GM19463 (cell line): ENCODE results near the gene JKAMP.

Experiments
- ATAC-seq: cut with Tn5 transposase; IDR thresholded peaks from one replicate; pipeline ENCODE4 v1.9.1; 2021; ENCODE audit warnings: mild to moderate bottlenecking, moderate library complexity; ENCODE audit not compliant: unreplicated experiment

The JKAMP gene

GRCh38 chr14:59481407-59481806 is 2.9 kb upstream of the JKAMP start:
- no peak for ATAC-seq

GRCh38 chr14:59481871-59482540 is 2.3 kb upstream of the JKAMP start:
- no peak for ATAC-seq

- no peak for ATAC-seq
These were observed 1.6 kb upstream of the JKAMP start for GRCh38 chr14:59482541-59483331.

GRCh38 chr14:59483363-59483762 is 954 bp upstream of the JKAMP start:
- ATAC-seq = no peak

- peak; percentile 37 for ATAC-seq
These were observed 390 bp downstream of the JKAMP start for GRCh38 chr14:59484639-59485175.

- ATAC-seq = no peak
These were observed 6.4 kb downstream of the JKAMP start for GRCh38 chr14:59490756-59491155.

GRCh38 chr14:59492384-59492783 is 8.1 kb downstream of the JKAMP start:
- ATAC-seq = no peak

GRCh38 chr14:59500732-59501131 is 16.4 kb downstream of the JKAMP start:
- no peak for ATAC-seq

GRCh38 chr14:59503256-59503655 is 18.9 kb downstream of the JKAMP start:
- ATAC-seq = no peak

GRCh38 chr14:59507063-59507751 is 22.9 kb downstream of the JKAMP start:
- peak; percentile 88 for ATAC-seq

- no peak for ATAC-seq
These were observed 23.4 kb downstream of the JKAMP start for GRCh38 chr14:59507752-59508103.

GRCh38 chr14:59509101-59509500 is 24.8 kb downstream of the JKAMP start:
- no peak for ATAC-seq

GRCh38 chr14:59510001-59510400 is 25.7 kb downstream of the JKAMP start:
- ATAC-seq = no peak

GRCh38 chr14:59510966-59511365 is 26.6 kb downstream of the JKAMP start:
- no peak for ATAC-seq

GRCh38 chr14:59511916-59512575 is 27.7 kb downstream of the JKAMP start:
- no peak for ATAC-seq

- ATAC-seq = no peak
These were observed 35.9 kb downstream of the JKAMP start for GRCh38 chr14:59520224-59520623.

- no peak for ATAC-seq
These were observed 44.9 kb downstream of the JKAMP start for GRCh38 chr14:59529189-59529588.

GRCh38 chr14:59530349-59530748 is 46.0 kb downstream of the JKAMP start:
- ATAC-seq = no peak

GRCh38 chr14:59532419-59532818 is 48.1 kb downstream of the JKAMP start:
- no peak for ATAC-seq

GRCh38 chr14:59534361-59534987 is 50.2 kb downstream of the JKAMP start:
- ATAC-seq = no peak

- ATAC-seq = no peak
These were observed 53.2 kb downstream of the JKAMP start for GRCh38 chr14:59537476-59537875.
